Hepatocyte (in vitro differentiated cells): ENCODE measurements around the gene MRPL20. TPM values are rescaled to one million over a fixed set of nuclear protein-coding genes. Genes with fewer than 3 reads are reported as not detected.

Source experiments
- DNase-seq: peaks from one replicate; pipeline ENCODE4 v3.0.0-alpha.2; 2016; ENCODE audit warnings: low spot score
- H2AFZ ChIP-seq: fragments of 200-600 bp; sonication (generic); 2 replicates; pipeline ENCODE4 v1.6.0; 2016; ENCODE audit warnings: antibody characterized with exemption, mild to moderate bottlenecking
- H3K27ac ChIP-seq: fragments of 200-600 bp; sonication (generic); 2 replicates; pipeline ENCODE4 v1.5.1; 2016; ENCODE audit warnings: mild to moderate bottlenecking
- H3K27me3 ChIP-seq: fragments of 200-600 bp; sonication (generic); 2 replicates; pipeline ENCODE4 v1.6.1; 2016
- H3K36me3 ChIP-seq: fragments of 200-600 bp; sonication (generic); replicated peaks from 2 replicates; pipeline ENCODE4 v1.5.1; 2016; ENCODE audit warnings: low read depth; ENCODE audit not compliant: insufficient read depth
- H3K4me1 ChIP-seq: fragments of 200-600 bp; sonication (generic); 2 replicates; pipeline ENCODE4 v1.5.1; 2016; ENCODE audit warnings: mild to moderate bottlenecking, moderate library complexity; ENCODE audit not compliant: insufficient read depth
- H3K4me2 ChIP-seq: fragments of 200-600 bp; sonication (generic); 2 replicates; pipeline ENCODE4 v1.6.0; 2016
- H3K4me3 ChIP-seq: fragments of 200-600 bp; sonication (generic); 2 replicates; pipeline ENCODE4 v1.5.1; 2016; ENCODE audit warnings: mild to moderate bottlenecking
- H3K79me2 ChIP-seq: fragments of 200-600 bp; sonication (generic); 2 replicates; pipeline ENCODE4 v1.6.0; 2017; ENCODE audit warnings: mild to moderate bottlenecking
- H3K9me2 ChIP-seq: fragments of 200-600 bp; sonication (generic); replicated peaks from 2 replicates; pipeline ENCODE4 v1.6.0; 2017; ENCODE audit warnings: mild to moderate bottlenecking; ENCODE audit not compliant: insufficient read depth
- H3K9me3 ChIP-seq: fragments of 200-600 bp; sonication (generic); 2 replicates; pipeline ENCODE4 v1.5.1; 2016; ENCODE audit warnings: low read depth, mild to moderate bottlenecking
- H4K20me1 ChIP-seq: fragments of 200-600 bp; sonication (generic); 2 replicates; pipeline ENCODE4 v1.6.0; 2016; ENCODE audit warnings: mild to moderate bottlenecking; ENCODE audit not compliant: insufficient read depth, poor library complexity, severe bottlenecking
- EZH2 ChIP-seq: fragments of 200-600 bp; sonication (generic); IDR thresholded peaks from 2 replicates; pipeline ENCODE4 v1.6.1; 2016; ENCODE audit warnings: antibody characterized with exemption, mild to moderate bottlenecking, borderline replicate concordance
- EZH2phosphoT487 ChIP-seq: fragments of 200-600 bp; sonication (generic); IDR thresholded peaks from one replicate; pipeline ENCODE4 v1.6.1; 2018; ENCODE audit warnings: antibody characterized with exemption, mild to moderate bottlenecking, low read depth, moderate library complexity; ENCODE audit not compliant: unreplicated experiment, severe bottlenecking
- WGBS: methylation state at CpG from one replicate; pipeline ENCODE4 v1.1.6; 2016; ENCODE audit warnings: low lambda C conversion rate; ENCODE audit errors: missing lambda C conversion rate; 5-methylcytosine and 5-hydroxymethylcytosine counted together
- polyA plus RNA-seq: library from polyadenylated mRNA; unstranded; fragments of >200 nt; fragmentation: Nextera tagmentation; extraction: Ambion mirVana; gene quantifications from 2 replicates; pipeline ENCODE4 v1.2.1, GENCODE V29; 2016
- total RNA-seq: library from RNA; depleted of rRNA; stranded (reverse); fragments of >200 nt; gene quantifications from 2 replicates; pipeline ENCODE4 v1.2.3, GENCODE V29; 2014
- TF ChIP-seq, protein P1 (sequence below): fragments of 200-600 bp; sonication (generic); IDR thresholded peaks from 2 replicates; pipeline ENCODE4 v1.5.1; 2016; ENCODE audit warnings: antibody characterized with exemption, mild to moderate bottlenecking; ENCODE audit not compliant: poor library complexity

The MRPL20 gene
- total and polyA plus RNA-seq, 2 experiments from 2014 or later, result 107 to 193 TPM

DNA sequence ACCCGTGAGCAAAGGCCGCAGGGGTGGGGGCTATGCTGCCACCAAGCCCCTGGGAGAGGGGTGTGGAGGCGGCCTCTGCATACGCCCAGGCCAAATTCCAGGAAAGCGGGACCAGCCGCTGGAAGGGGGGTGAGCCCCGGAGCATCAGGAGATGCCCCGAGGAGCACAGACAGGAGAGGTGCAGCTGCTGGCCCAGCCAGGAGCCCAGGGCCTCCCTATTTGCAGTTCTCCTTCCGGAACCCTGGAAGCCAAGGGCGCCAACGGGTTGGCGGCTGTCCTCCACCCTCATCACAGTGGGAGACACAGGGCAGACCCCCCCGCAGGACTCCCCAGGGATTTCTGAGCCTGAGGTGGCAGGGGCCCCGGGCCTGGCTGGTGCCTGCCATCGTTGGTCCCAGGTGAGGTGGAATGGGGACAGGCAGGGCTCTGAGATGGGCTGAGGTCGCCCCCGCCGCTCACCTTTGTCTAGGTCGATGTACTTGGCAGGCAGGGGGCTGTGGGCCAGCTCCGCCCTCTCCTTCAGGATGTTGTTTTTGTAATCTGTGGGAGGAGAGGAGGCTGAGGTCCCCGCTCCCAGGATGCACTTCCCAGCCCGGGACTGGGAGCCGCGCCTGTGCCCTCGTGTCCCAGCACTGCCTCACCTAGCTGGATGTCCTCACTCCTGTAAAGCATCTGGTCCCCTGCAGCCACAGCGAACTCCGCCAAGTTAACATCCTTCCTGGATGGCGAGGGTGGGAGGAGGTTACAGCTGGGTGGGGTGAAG, 53.5 kb downstream of the MRPL20 start:
- no peaks in the 10 kb centered on the region for H3K9me3 ChIP-seq
- H3K4me1 ChIP-seq, result peaks cover 29% of the 10 kb centered on the region

DNA sequence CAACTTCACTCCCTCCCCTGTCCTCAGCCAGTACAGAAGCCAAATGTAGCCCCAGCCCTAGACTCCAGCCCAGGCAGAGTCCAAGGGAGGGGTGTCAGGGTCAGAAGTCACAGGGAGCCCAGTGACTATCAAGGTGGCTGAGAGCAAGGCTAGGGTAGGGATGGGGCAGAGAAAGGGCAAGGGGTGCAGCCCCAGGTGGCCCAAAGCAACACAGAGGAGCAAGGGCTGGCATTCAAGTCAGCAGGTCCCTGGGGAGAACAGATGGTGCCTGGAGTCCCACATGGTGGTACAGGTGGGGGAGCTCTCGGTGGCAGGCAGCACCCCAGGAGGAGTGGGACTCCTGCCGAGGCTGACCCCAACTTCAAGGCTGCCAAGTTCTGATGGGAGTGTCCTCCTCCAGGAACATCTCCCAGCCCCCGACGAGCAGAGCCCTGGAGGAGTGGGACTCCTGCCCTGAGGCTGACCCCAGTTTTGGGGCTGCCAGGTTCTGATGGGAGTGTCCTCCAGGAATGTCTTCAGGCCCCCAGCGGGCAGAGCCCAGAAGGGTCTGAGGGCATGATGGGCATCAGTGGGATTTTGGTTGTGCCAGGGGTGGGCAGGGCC, 54.2 kb downstream of the MRPL20 start:
- no peak for DNase-seq
- Histone ChIP-seq H2AFZ (no peak overlapping the region), H4K20me1 (peaks cover 18% of the 10 kb centered on the region), H3K79me2 (peaks cover 48% of the 10 kb centered on the region), H3K4me1 (peaks cover 34% of the 10 kb centered on the region), H3K4me2 (no peak overlapping the region), H3K9me2 (no peaks in the 10 kb centered on the region), H3K36me3 (no peaks in the 10 kb centered on the region), H3K9me3 (no peaks in the 10 kb centered on the region), H3K4me3 (no peak overlapping the region), H3K27me3 (no peaks in the 10 kb centered on the region), H3K27ac (peak overlapping the region; percentile 20)
- TF ChIP-seq, protein P1, sequence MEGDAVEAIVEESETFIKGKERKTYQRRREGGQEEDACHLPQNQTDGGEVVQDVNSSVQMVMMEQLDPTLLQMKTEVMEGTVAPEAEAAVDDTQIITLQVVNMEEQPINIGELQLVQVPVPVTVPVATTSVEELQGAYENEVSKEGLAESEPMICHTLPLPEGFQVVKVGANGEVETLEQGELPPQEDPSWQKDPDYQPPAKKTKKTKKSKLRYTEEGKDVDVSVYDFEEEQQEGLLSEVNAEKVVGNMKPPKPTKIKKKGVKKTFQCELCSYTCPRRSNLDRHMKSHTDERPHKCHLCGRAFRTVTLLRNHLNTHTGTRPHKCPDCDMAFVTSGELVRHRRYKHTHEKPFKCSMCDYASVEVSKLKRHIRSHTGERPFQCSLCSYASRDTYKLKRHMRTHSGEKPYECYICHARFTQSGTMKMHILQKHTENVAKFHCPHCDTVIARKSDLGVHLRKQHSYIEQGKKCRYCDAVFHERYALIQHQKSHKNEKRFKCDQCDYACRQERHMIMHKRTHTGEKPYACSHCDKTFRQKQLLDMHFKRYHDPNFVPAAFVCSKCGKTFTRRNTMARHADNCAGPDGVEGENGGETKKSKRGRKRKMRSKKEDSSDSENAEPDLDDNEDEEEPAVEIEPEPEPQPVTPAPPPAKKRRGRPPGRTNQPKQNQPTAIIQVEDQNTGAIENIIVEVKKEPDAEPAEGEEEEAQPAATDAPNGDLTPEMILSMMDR, result no peak
- TF ChIP-seq EZH2phosphoT487, result no peak
- no peak for TF ChIP-seq EZH2
- WGBS, result 44% methylated on average over 3 of the region's 5 CpGs

More for the DNA sequence above, 53.5 kb downstream of the MRPL20 start:
- no peak overlapping the region for H2AFZ ChIP-seq
- TF ChIP-seq EZH2 (no peak), EZH2phosphoT487 (no peak)
- TF ChIP-seq, protein P1, result no peak
- H3K27me3 ChIP-seq, result no peaks in the 10 kb centered on the region
- no peak overlapping the region for H3K4me3 ChIP-seq
- 72% methylated on average over 22 of the region's 28 CpGs for WGBS
- peaks cover 16% of the 10 kb centered on the region for H4K20me1 ChIP-seq
- H3K27ac ChIP-seq, result no peak overlapping the region
- no peak overlapping the region for H3K4me2 ChIP-seq
- H3K79me2 ChIP-seq, result peaks cover 44% of the 10 kb centered on the region
- DNase-seq, result no peak
- H3K9me2 ChIP-seq, result no peaks in the 10 kb centered on the region
- H3K36me3 ChIP-seq, result no peaks in the 10 kb centered on the region

Other genes starting within 250 kb of the MRPL20 start
- gene TTLL10, start 233.4 kb downstream of the MRPL20 start, total RNA-seq, result not detected in 2 replicates
- gene TTLL10, start 233.4 kb downstream of the MRPL20 start, polyA plus RNA-seq, result 0.38 and 0.69 TPM in 2 replicates
- gene TNFRSF18, start 200.7 kb downstream of the MRPL20 start, total RNA-seq, result not detected in 2 replicates
- 0.86 and 1.3 TPM in 2 replicates for gene TNFRSF18, start 200.7 kb downstream of the MRPL20 start, polyA plus RNA-seq
- gene TNFRSF4, start 193.1 kb downstream of the MRPL20 start, total RNA-seq, result 0.28 TPM in 1 of 2 replicates, not detected in the other
- gene TNFRSF4, start 193.1 kb downstream of the MRPL20 start, polyA plus RNA-seq, result 0.34 TPM in 1 of 2 replicates, not detected in the other
- 110 and 156 TPM in 2 replicates for gene SDF4, start 175.3 kb downstream of the MRPL20 start, total RNA-seq
- 296 and 311 TPM in 2 replicates for gene SDF4, start 175.3 kb downstream of the MRPL20 start, polyA plus RNA-seq
- gene B3GALT6, start 175.1 kb downstream of the MRPL20 start, total RNA-seq, result 28.8 and 28.9 TPM in 2 replicates
- 36.3 and 36.9 TPM in 2 replicates for gene B3GALT6, start 175.1 kb downstream of the MRPL20 start, polyA plus RNA-seq
- 3.8 and 4.1 TPM in 2 replicates for gene C1QTNF12, start 160.6 kb downstream of the MRPL20 start, total RNA-seq
- 5.2 and 6.6 TPM in 2 replicates for gene C1QTNF12, start 160.6 kb downstream of the MRPL20 start, polyA plus RNA-seq
- gene UBE2J2, start 133.4 kb downstream of the MRPL20 start, total RNA-seq, result 31.3 and 31.7 TPM in 2 replicates
- 66.7 and 81.0 TPM in 2 replicates for gene UBE2J2, start 133.4 kb downstream of the MRPL20 start, polyA plus RNA-seq
- 1.0 and 1.8 TPM in 2 replicates for gene SCNN1D, start 126.9 kb downstream of the MRPL20 start, total RNA-seq
- 3.5 and 3.9 TPM in 2 replicates for gene SCNN1D, start 126.9 kb downstream of the MRPL20 start, polyA plus RNA-seq
- 50.9 and 56.0 TPM in 2 replicates for gene ACAP3, start 99.4 kb downstream of the MRPL20 start, total RNA-seq
- 87.1 and 108 TPM in 2 replicates for gene ACAP3, start 99.4 kb downstream of the MRPL20 start, polyA plus RNA-seq
- gene PUSL1, start 98.7 kb downstream of the MRPL20 start, total RNA-seq, result 27.7 and 36.2 TPM in 2 replicates
- gene PUSL1, start 98.7 kb downstream of the MRPL20 start, polyA plus RNA-seq, result 27.4 and 37.2 TPM in 2 replicates
- 72.1 and 80.6 TPM in 2 replicates for gene INTS11, start 82.6 kb downstream of the MRPL20 start, total RNA-seq
- 73.7 and 80.4 TPM in 2 replicates for gene INTS11, start 82.6 kb downstream of the MRPL20 start, polyA plus RNA-seq
- 12.8 and 22.9 TPM in 2 replicates for gene CPTP, start 82.5 kb downstream of the MRPL20 start, total RNA-seq
- gene CPTP, start 82.5 kb downstream of the MRPL20 start, polyA plus RNA-seq, result 43.2 and 45.6 TPM in 2 replicates
- 0.17 TPM in 1 of 2 replicates, not detected in the other for gene TAS1R3, start 76.0 kb downstream of the MRPL20 start, total RNA-seq
- gene TAS1R3, start 76.0 kb downstream of the MRPL20 start, polyA plus RNA-seq, result 0.42 and 1.0 TPM in 2 replicates
- 58.0 and 61.6 TPM in 2 replicates for gene DVL1, start 57.9 kb downstream of the MRPL20 start, total RNA-seq
- gene DVL1, start 57.9 kb downstream of the MRPL20 start, polyA plus RNA-seq, result 49.1 and 50.5 TPM in 2 replicates
- 138 and 155 TPM in 2 replicates for gene MXRA8, start 48.7 kb downstream of the MRPL20 start, total RNA-seq
- gene MXRA8, start 48.7 kb downstream of the MRPL20 start, polyA plus RNA-seq, result 242 and 261 TPM in 2 replicates
- 92.9 and 105 TPM in 2 replicates for gene AURKAIP1, start 32.1 kb downstream of the MRPL20 start, total RNA-seq
- gene AURKAIP1, start 32.1 kb downstream of the MRPL20 start, polyA plus RNA-seq, result 238 and 246 TPM in 2 replicates
- 151 and 166 TPM in 2 replicates for gene CCNL2, start 8.0 kb downstream of the MRPL20 start, total RNA-seq
- 284 and 364 TPM in 2 replicates for gene CCNL2, start 8.0 kb downstream of the MRPL20 start, polyA plus RNA-seq
- 2.1 and 6.5 TPM in 2 replicates for gene ANKRD65, start 14.0 kb upstream of the MRPL20 start, total RNA-seq
- 5.5 and 7.3 TPM in 2 replicates for gene ANKRD65, start 14.0 kb upstream of the MRPL20 start, polyA plus RNA-seq
- 37.7 and 38.1 TPM in 2 replicates for gene VWA1, start 28.4 kb upstream of the MRPL20 start, total RNA-seq
- 114 and 131 TPM in 2 replicates for gene VWA1, start 28.4 kb upstream of the MRPL20 start, polyA plus RNA-seq
- 0.10 TPM in 1 of 2 replicates, not detected in the other for gene ATAD3C, start 42.4 kb upstream of the MRPL20 start, total RNA-seq
- 0.99 and 1.2 TPM in 2 replicates for gene ATAD3C, start 42.4 kb upstream of the MRPL20 start, polyA plus RNA-seq
- gene ATAD3B, start 64.5 kb upstream of the MRPL20 start, total RNA-seq, result 11.4 and 13.4 TPM in 2 replicates
- 33.2 and 40.5 TPM in 2 replicates for gene ATAD3B, start 64.5 kb upstream of the MRPL20 start, polyA plus RNA-seq
- gene ATAD3A, start 104.9 kb upstream of the MRPL20 start, total RNA-seq, result 15.5 and 16.7 TPM in 2 replicates
- 46.7 and 49.4 TPM in 2 replicates for gene ATAD3A, start 104.9 kb upstream of the MRPL20 start, polyA plus RNA-seq
- 4.3 and 6.2 TPM in 2 replicates for gene TMEM240, start 133.3 kb upstream of the MRPL20 start, total RNA-seq
- 2.1 and 2.6 TPM in 2 replicates for gene TMEM240, start 133.3 kb upstream of the MRPL20 start, polyA plus RNA-seq
- gene SSU72, start 167.6 kb upstream of the MRPL20 start, total RNA-seq, result 75.7 and 85.0 TPM in 2 replicates
- 192 and 203 TPM in 2 replicates for gene SSU72, start 167.6 kb upstream of the MRPL20 start, polyA plus RNA-seq
- gene FNDC10, start 192.8 kb upstream of the MRPL20 start, total RNA-seq, result 0.96 and 2.1 TPM in 2 replicates
- 6.0 and 8.8 TPM in 2 replicates for gene FNDC10, start 192.8 kb upstream of the MRPL20 start, polyA plus RNA-seq
- gene MIB2, start 208.2 kb upstream of the MRPL20 start, total RNA-seq, result 34.8 and 47.5 TPM in 2 replicates
- 75.3 and 121 TPM in 2 replicates for gene MIB2, start 208.2 kb upstream of the MRPL20 start, polyA plus RNA-seq
- gene MMP23B, start 224.9 kb upstream of the MRPL20 start, total RNA-seq, result 48.0 and 73.4 TPM in 2 replicates
- gene MMP23B, start 224.9 kb upstream of the MRPL20 start, polyA plus RNA-seq, result 136 and 184 TPM in 2 replicates